T-cell (primary cell): ENCODE data around the gene PEAK1. TPM values are rescaled to one million over a fixed set of nuclear protein-coding genes. Genes with fewer than 3 reads are reported as not detected.

Experiments used
- ATAC-seq, 4 experiments: fragments of 200-7000 bp in 3 of 4; fragments of 150-1000 bp in 1 of 4; cut with Tn5 transposase; replicated peaks in 1 of 4; 1 replicate in 3 of 4; 2 replicates in 1 of 4; pipeline ENCODE4 v1.10.0; 2021; ENCODE audit warnings: moderate library complexity in 3 of 4, mild to moderate bottlenecking in 2 of 4, moderate number of reproducible peaks in 1 of 4
- CTCF ChIA-PET, 2 donors: fragments of 300-600 bp; sonication (Branson Sonifier 250); formaldehyde crosslinking; loops; one replicate each; lab custom pipeline; 2022; ENCODE audit warnings: antibody characterized with exemption in 2 of 2; lab: Charles Lee
- POLR2A ChIA-PET, 2 donors: fragments of 300-600 bp; sonication (Branson Sonifier 250); formaldehyde crosslinking; loops; one replicate each; lab custom pipeline; 2022; ENCODE audit warnings: antibody characterized with exemption in 2 of 2; lab: Charles Lee
- DNase-seq, 35 experiments: peaks; one replicate each; pipeline versions ENCODE4 v3.0.0 to v3.0.0-alpha.2; 2013 to 2023
- H3K27ac ChIP-seq: one replicate; pipeline ENCODE4 v1.5.1; 2013; ENCODE audit warnings: low read length
- H3K27me3 ChIP-seq, 2 experiments: replicated peaks in 1 of 2; 1 replicate in 1 of 2; 2 replicates in 1 of 2; pipeline versions ENCODE4 v1.6.1 to v1.7.0; 2013; ENCODE audit warnings: low read length in 1 of 2, mixed read lengths in 1 of 2; ENCODE audit not compliant: control insufficient read depth in 2 of 2, insufficient read depth in 2 of 2; ENCODE audit errors: extremely low read depth in 1 of 2
- H3K36me3 ChIP-seq, 2 donors: 1 replicate in 1 of 2; 2 replicates in 1 of 2; pipeline versions ENCODE4 v1.6.1 to v1.7.0; 2013; ENCODE audit warnings: low read length in 1 of 2; ENCODE audit not compliant: control insufficient read depth in 2 of 2, insufficient read depth in 1 of 2; ENCODE audit errors: extremely low read depth in 1 of 2
- H3K4me1 ChIP-seq, 2 experiments: 1 replicate in 1 of 2; 2 replicates in 1 of 2; pipeline versions ENCODE4 v1.6.1 to v1.7.0; 2013; ENCODE audit warnings: low read length in 2 of 2, mixed read lengths in 1 of 2; ENCODE audit not compliant: insufficient read depth in 2 of 2, control insufficient read depth in 1 of 2; ENCODE audit errors: extremely low read depth in 1 of 2
- H3K4me3 ChIP-seq, 2 donors: 1 replicate in 1 of 2; 2 replicates in 1 of 2; pipeline versions ENCODE4 v1.5.1 to v1.7.0; 2013; ENCODE audit warnings: mild to moderate bottlenecking in 2 of 2, low read length in 1 of 2, moderate library complexity in 1 of 2; ENCODE audit not compliant: control insufficient read depth in 1 of 2; ENCODE audit errors: extremely low read depth in 1 of 2
- H3K9me3 ChIP-seq: 2 replicates; pipeline ENCODE4 v1.7.0; 2013
- H3K27ac Mint-ChIP-seq, 2 donors: one replicate each; pipeline ENCODE4 v1.8.0; 2020 to 2021; ENCODE audit warnings: mild to moderate bottlenecking in 2 of 2, mixed read lengths in 2 of 2
- H3K27me3 Mint-ChIP-seq, 2 donors: one replicate each; pipeline ENCODE4 v1.8.0; 2021 to 2022; ENCODE audit warnings: mixed read lengths in 2 of 2
- H3K36me3 Mint-ChIP-seq: one replicate; pipeline ENCODE4 v1.8.0; 2021; ENCODE audit warnings: mixed read lengths
- H3K4me1 Mint-ChIP-seq, 3 donors: one replicate each; pipeline ENCODE4 v1.8.0; 2020 to 2022; ENCODE audit warnings: mixed read lengths in 3 of 3, mild to moderate bottlenecking in 1 of 3
- H3K4me3 Mint-ChIP-seq, 3 donors: one replicate each; pipeline ENCODE4 v1.8.0; 2020 to 2022; ENCODE audit warnings: mild to moderate bottlenecking in 3 of 3, mixed read lengths in 3 of 3, moderate library complexity in 3 of 3
- H3K9me3 Mint-ChIP-seq, 3 donors: one replicate each; pipeline ENCODE4 v1.8.0; 2020 to 2022; ENCODE audit warnings: mixed read lengths in 3 of 3
- WGBS: methylation state at CpG from one replicate; pipeline ENCODE4 v1.1.5; 2013; ENCODE audit warnings: missing lambda C conversion rate; ENCODE audit not compliant: insufficient coverage; 5-methylcytosine and 5-hydroxymethylcytosine counted together
- total RNA-seq, 35 experiments: library from RNA in 6 of 35; stranded (reverse) in 6 of 35; fragments of 120-200 nt in 1 of 35; gene quantifications; one replicate each; pipeline versions ENCODE4 v1.2.1 to v1.2.4 and lab custom pipeline; 2013 to 2026

Gene PEAK1
- total RNA-seq, 5 donors from 2014 or later (not counting 1 experiment from before 2014, with no cell fraction given): 9.4 to 17.7 (median 10.9) TPM

GRCh38 chr15:77350792-77351191, 69.1 kb downstream of the PEAK1 start:
- no peaks in the 10 kb centered on the region for H3K9me3 ChIP-seq
- H3K27me3 ChIP-seq: no peaks in the 10 kb centered on the region
- DNase-seq: no peak
- no CpG with 5 or more reads among the region's 1 CpG for WGBS
- H3K27me3 Mint-ChIP-seq: no peaks in the 10 kb centered on the region
- no peak overlapping the region for H3K4me3 ChIP-seq
- peaks cover 11% of the 10 kb centered on the region for H3K36me3 Mint-ChIP-seq
- H3K9me3 Mint-ChIP-seq: no peaks in the 10 kb centered on the region
- POLR2A ChIA-PET: no interaction called here
- CTCF ChIA-PET: no interaction called here
- peaks cover 0 to 5% (median 4%) of the 10 kb centered on the region in 3 donors for H3K4me1 Mint-ChIP-seq
- H3K4me3 Mint-ChIP-seq: no peak overlapping the region
- H3K36me3 ChIP-seq: no peaks in the 10 kb centered on the region
- peaks cover 0 to 4% of the 10 kb centered on the region in 2 experiments for H3K4me1 ChIP-seq
- no peak overlapping the region for H3K27ac ChIP-seq
- no peak for ATAC-seq
- no peak overlapping the region for H3K27ac Mint-ChIP-seq

- H3K27ac ChIP-seq: no peak overlapping the region
- peaks cover 17% of the 10 kb centered on the region for H3K36me3 Mint-ChIP-seq
- ATAC-seq (no peak), DNase-seq (no peak)
- no peaks in the 10 kb centered on the region for H3K27me3 Mint-ChIP-seq
- H3K4me3 Mint-ChIP-seq: no peak overlapping the region
- peaks cover 0 to 4% of the 10 kb centered on the region in 2 experiments for H3K4me1 ChIP-seq
- no peaks in the 10 kb centered on the region for H3K27me3 ChIP-seq
- no peaks in the 10 kb centered on the region for H3K36me3 ChIP-seq
- ChIA-PET POLR2A (no interaction called here), CTCF (interaction anchor here in 1 of 2 donors (0.6 kb wide), 1 partner anchor 377 kb away, joined by 3 read pairs; no protein-coding TSS in a partner anchor)
- WGBS: no CpG with 5 or more reads among the region's 2 CpGs
- H3K4me1 Mint-ChIP-seq: peaks cover 0 to 5% (median 4%) of the 10 kb centered on the region in 3 donors
- no peaks in the 10 kb centered on the region for H3K9me3 ChIP-seq
- no peaks in the 10 kb centered on the region for H3K9me3 Mint-ChIP-seq
- H3K4me3 ChIP-seq: no peak overlapping the region
- H3K27ac Mint-ChIP-seq: no peak overlapping the region
Observed at GRCh38 chr15:77349666-77350065, 70.2 kb downstream of the PEAK1 start.

GRCh38 chr15:77348511-77348910, 71.4 kb downstream of the PEAK1 start:
- H3K4me3 Mint-ChIP-seq: no peak overlapping the region
- CTCF ChIA-PET: interaction anchor here in 1 of 2 donors (1.0 kb wide), 1 partner anchor 30 kb away, joined by 3 read pairs; no protein-coding TSS in a partner anchor
- H3K4me1 Mint-ChIP-seq: peaks cover 0 to 4% (median 0%) of the 10 kb centered on the region in 3 donors
- ATAC-seq (no peak), DNase-seq (no peak)
- Histone ChIP-seq H3K4me3 (no peak overlapping the region), H3K9me3 (peaks cover 2% of the 10 kb centered on the region), H3K27ac (no peak overlapping the region), H3K27me3 (no peaks in the 10 kb centered on the region), H3K4me1 (peaks cover 0 to 4% of the 10 kb centered on the region in 2 experiments), H3K36me3 (no peaks in the 10 kb centered on the region)
- H3K9me3 Mint-ChIP-seq: no peaks in the 10 kb centered on the region
- no peak overlapping the region for H3K27ac Mint-ChIP-seq
- no peaks in the 10 kb centered on the region for H3K27me3 Mint-ChIP-seq
- peaks cover 18% of the 10 kb centered on the region for H3K36me3 Mint-ChIP-seq
- POLR2A ChIA-PET: no interaction called here
- WGBS: no CpG with 5 or more reads among the region's 4 CpGs

- H3K4me3 ChIP-seq: no peak overlapping the region
- peaks cover 0 to 4% (median 0%) of the 10 kb centered on the region in 3 donors for H3K4me1 Mint-ChIP-seq
- no peak overlapping the region for H3K4me3 Mint-ChIP-seq
- no peaks in the 10 kb centered on the region for H3K27me3 Mint-ChIP-seq
- no peaks in the 10 kb centered on the region for H3K36me3 ChIP-seq
- ATAC-seq (no peak), DNase-seq (no peak)
- H3K27ac Mint-ChIP-seq: no peak overlapping the region
- peaks cover 0 to 4% of the 10 kb centered on the region in 2 experiments for H3K4me1 ChIP-seq
- CTCF ChIA-PET: no interaction called here
- H3K36me3 Mint-ChIP-seq: peaks cover 25% of the 10 kb centered on the region
- H3K9me3 ChIP-seq: peaks cover 2% of the 10 kb centered on the region
- POLR2A ChIA-PET: no interaction called here
- WGBS: no CpG with 5 or more reads among the region's 4 CpGs
- H3K9me3 Mint-ChIP-seq: peaks cover 0 to 1% (median under 1%) of the 10 kb centered on the region in 3 donors
- no peaks in the 10 kb centered on the region for H3K27me3 ChIP-seq
- H3K27ac ChIP-seq: no peak overlapping the region
Observed at GRCh38 chr15:77347197-77347596, 72.7 kb downstream of the PEAK1 start.

- POLR2A ChIA-PET: no interaction called here
Observed at GRCh38 chr15:77346245-77347036, 73.5 kb downstream of the PEAK1 start.

GRCh38 chr15:77342807-77343206, 77.1 kb downstream of the PEAK1 start:
- Mint-ChIP-seq H3K4me1 (peaks cover 0 to 4% (median 0%) of the 10 kb centered on the region in 3 donors), H3K9me3 (peaks cover 0 to 8% (median 6%) of the 10 kb centered on the region in 3 donors), H3K27me3 (no peaks in the 10 kb centered on the region), H3K36me3 (peaks cover 31% of the 10 kb centered on the region), H3K27ac (no peak overlapping the region), H3K4me3 (no peak overlapping the region)
- WGBS: no CpG with 5 or more reads among the region's 3 CpGs
- Histone ChIP-seq H3K4me3 (no peak overlapping the region), H3K9me3 (peaks cover 2% of the 10 kb centered on the region), H3K36me3 (no peaks in the 10 kb centered on the region), H3K4me1 (peaks cover 0 to 4% of the 10 kb centered on the region in 2 experiments), H3K27me3 (no peaks in the 10 kb centered on the region), H3K27ac (no peak overlapping the region)
- POLR2A ChIA-PET: no interaction called here
- DNase-seq (no peak), ATAC-seq (no peak)
- CTCF ChIA-PET: no interaction called here

More at GRCh38 chr15:77346245-77347036, 73.5 kb downstream of the PEAK1 start:
- Histone ChIP-seq H3K36me3 (no peaks in the 10 kb centered on the region), H3K27me3 (no peaks in the 10 kb centered on the region), H3K9me3 (peaks cover 2% of the 10 kb centered on the region), H3K4me3 (no peak overlapping the region), H3K27ac (no peak overlapping the region), H3K4me1 (peaks cover 0 to 4% of the 10 kb centered on the region in 2 experiments)
- no peaks in the 10 kb centered on the region for H3K27me3 Mint-ChIP-seq
- H3K27ac Mint-ChIP-seq: no peak overlapping the region
- no peak for DNase-seq
- CTCF ChIA-PET: no interaction called here
- peaks cover 30% of the 10 kb centered on the region for H3K36me3 Mint-ChIP-seq
- 60% methylated on average over 1 of the region's 4 CpGs for WGBS
- H3K4me1 Mint-ChIP-seq: peaks cover 0 to 4% (median 0%) of the 10 kb centered on the region in 3 donors
- H3K4me3 Mint-ChIP-seq: no peak overlapping the region
- peaks cover 0 to 7% (median 5%) of the 10 kb centered on the region in 3 donors for H3K9me3 Mint-ChIP-seq
- ATAC-seq: no peak
